AG20443 (cell line): ENCODE results near the gene CMTM2.
"Not testable (repeated sequence)": the region's sequence is repeated elsewhere in the genome, so short reads cannot be mapped to it uniquely, and the experiment has no call there.

Experiments
- DNase-seq: peaks from one replicate; pipeline ENCODE4 v3.0.0; 2012; ENCODE audit warnings: low spot score, mixed read lengths

Gene CMTM2

DNA sequence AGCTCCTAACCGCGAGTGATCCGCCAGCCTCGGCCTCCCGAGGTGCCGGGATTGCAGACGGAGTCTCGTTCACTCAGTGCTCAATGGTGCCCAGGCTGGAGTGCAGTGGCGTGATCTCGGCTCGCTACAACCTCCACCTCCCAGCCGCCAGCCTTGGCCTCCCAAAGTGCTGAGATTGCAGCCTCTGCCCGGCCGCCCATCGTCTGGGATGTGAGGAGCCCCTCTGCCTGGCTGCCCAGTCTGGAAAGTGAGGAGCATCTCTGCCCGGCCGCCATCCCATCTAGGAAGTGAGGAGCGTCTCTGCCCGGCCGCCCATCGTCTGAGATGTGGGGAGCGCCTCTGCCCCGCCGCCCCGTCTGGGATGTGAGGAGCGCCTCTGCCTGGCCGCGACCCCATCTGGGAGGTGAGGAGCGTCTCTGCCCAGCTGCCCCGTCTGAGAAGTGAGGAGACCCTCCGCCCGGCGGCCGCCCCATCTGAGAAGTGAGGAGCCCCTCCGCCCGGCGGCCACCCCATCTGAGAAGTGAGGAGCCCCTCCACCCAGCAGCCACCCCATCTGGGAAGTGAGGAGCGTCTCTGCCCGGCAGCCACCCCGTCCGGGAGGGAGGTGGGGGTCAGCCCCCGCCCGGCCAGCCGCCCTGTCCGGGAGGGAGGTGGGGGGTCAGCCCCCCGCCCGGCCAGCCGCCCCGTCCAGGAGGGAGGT, 51.4 kb downstream of the CMTM2 start:
- not testable (repeated sequence) for DNase-seq

DNA sequence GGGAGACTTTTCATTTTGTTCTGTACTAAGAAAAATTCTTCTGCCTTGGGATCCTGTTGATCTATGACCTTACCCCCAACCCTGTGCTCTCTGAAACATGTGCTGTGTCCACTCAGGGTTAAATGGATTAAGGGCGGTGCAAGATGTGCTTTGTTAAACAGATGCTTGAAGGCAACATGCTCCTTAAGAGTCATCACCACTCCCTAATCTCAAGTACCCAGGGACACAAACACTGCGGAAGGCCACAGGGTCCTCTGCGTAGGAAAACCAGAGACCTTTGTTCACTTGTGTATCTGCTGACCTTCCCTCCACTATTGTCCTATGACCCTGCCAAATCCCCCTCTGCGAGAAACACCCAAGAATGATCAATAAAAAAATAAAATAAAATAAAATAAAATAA, 52.3 kb downstream of the CMTM2 start:
- not testable (repeated sequence) for DNase-seq

DNA sequence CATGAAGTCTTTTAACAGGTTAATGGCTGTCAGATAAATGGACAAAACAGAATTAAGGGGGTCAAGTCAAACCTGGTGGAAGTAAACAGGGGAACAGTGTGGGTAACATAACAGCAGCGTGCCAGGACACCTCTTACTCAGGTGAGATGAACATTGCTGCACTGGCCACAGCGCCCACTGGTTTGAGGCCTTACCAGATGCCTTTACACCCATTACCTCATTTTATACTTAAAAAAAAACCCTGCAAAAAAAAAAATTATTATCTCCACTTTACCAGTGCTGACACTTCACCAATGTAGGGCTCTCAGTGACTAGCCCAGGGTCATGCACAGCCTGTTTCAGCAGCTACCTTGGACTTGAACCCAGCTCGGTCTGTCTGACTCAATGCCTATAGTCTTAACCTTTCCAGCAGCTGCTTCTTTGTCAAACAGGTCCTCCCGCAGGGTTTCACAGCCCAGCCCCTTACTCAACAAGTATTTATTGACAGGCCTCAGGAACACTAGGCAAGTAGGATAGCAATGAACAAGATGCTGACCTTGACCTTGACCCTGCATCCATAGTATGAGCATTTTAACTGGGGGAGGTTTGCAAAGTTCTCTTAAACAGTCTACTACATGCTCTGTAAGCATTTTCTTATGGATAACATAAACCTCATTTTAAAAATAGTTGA, 55.4 kb downstream of the CMTM2 start:
- DNase-seq, result no peak

GRCh38 chr16:66635406-66635805, 56.1 kb downstream of the CMTM2 start:
- no peak for DNase-seq

- DNase-seq, result no peak
Observed at GRCh38 chr16:66636199-66636598, 56.9 kb downstream of the CMTM2 start.

GRCh38 chr16:66637806-66638205, 58.5 kb downstream of the CMTM2 start:
- no peak for DNase-seq
